Right cardiac atrium (tissue), 5 donors: Measurements from ENCODE around the gene MRPS18B. TPM values are rescaled to one million over a fixed set of nuclear protein-coding genes. Genes with fewer than 3 reads are reported as not detected.

Source experiments
- ATAC-seq, 2 donors: fragments of 200-7000 bp; cut with Tn5 transposase; one replicate each; pipeline versions ENCODE4 v1.8.0 to v1.9.1; 2020; ENCODE audit warnings: moderate library complexity in 2 of 2, mild to moderate bottlenecking in 1 of 2
- DNase-seq, 3 donors: peaks; one replicate each; pipeline ENCODE4 v3.0.0-alpha.2; 2020
- H3K27ac ChIP-seq: one replicate; pipeline ENCODE4 v1.5.1; 2013; ENCODE audit warnings: mild to moderate bottlenecking, low read length, control low read depth, moderate library complexity
- H3K27me3 ChIP-seq: one replicate; pipeline ENCODE4 v1.6.1; 2013; ENCODE audit not compliant: control insufficient read depth, insufficient read depth
- H3K4me1 ChIP-seq: one replicate; pipeline ENCODE4 v1.6.1; 2013; ENCODE audit warnings: low read length; ENCODE audit not compliant: control insufficient read depth, insufficient read depth
- H3K4me3 ChIP-seq: one replicate; pipeline ENCODE4 v1.5.1; 2013; ENCODE audit warnings: low read length, control low read depth
- H3K9me3 ChIP-seq: one replicate; pipeline ENCODE4 v1.6.1; 2013; ENCODE audit warnings: low read length; ENCODE audit not compliant: control insufficient read depth
- WGBS: extraction: QIAGEN DNeasy Blood & Tissue Kit; methylation state at CpG from one replicate; pipeline ENCODE4 v1.1.7; 2013; 5-methylcytosine and 5-hydroxymethylcytosine counted together
- intact Hi-C, 4 donors: fragments of 100-400 bp; cut with DNase I; formaldehyde crosslinking; loops; one replicate each; pipeline versions ENCODE4 v1.11.0 to v1.14.0; 2022 to 2023
- long read RNA-seq, 4 donors: library from polyadenylated mRNA; unstranded; transcript quantifications; one replicate each; pipeline ENCODE4 v2.0.0, GENCODE V29; 2020 to 2021
- polyA plus RNA-seq: library from polyadenylated mRNA; stranded (reverse); fragments of 200-250 nt; gene quantifications from one replicate; pipeline ENCODE4 v1.2.3, GENCODE V29; 2013
- total RNA-seq, 4 donors: library from RNA; stranded (reverse); fragmentation: NEBNext Ultra II Directional; extraction: Animal tissue kit (Norgen Biotek cat#: 25700); gene quantifications; one replicate each; pipeline ENCODE4 v1.2.1, GENCODE V29; 2021
- donor health status: healthy with polysubstance abuse.
- donor health status: DM: no; HTN: yes; CAD: no.
- donor health status: DM: no; HTN: no; CAD: no.
- donor health status: DM: no; HTN: yes; CAD: no; lungs with severe emphysema.
- donor health status: DM: yes; HTN: yes; CAD: no.

MRPS18B gene
- total RNA-seq: 10 to 100 TPM; 60.2 to 77.5 (median 72.0) TPM
- 97.6 TPM for polyA plus RNA-seq
- long read RNA-seq, donor 1, transcript MRPS18B-206 (7 exons, 1,532 nt): major isoform, 104 of 130 reads
- long read RNA-seq, donor 1, partial matches to known transcripts: 17 of 130 reads
- long read RNA-seq, donor 1, other reads (novel, unspliced or antisense): 7 of 130 reads
- long read RNA-seq, donor 2, transcript MRPS18B-206 (7 exons, 1,532 nt): major isoform, 57 of 65 reads
- long read RNA-seq, donor 2, partial matches to known transcripts: 0 of 65 reads
- long read RNA-seq, donor 2, other reads (novel, unspliced or antisense): 8 of 65 reads
- long read RNA-seq, donor 3, transcript MRPS18B-206 (7 exons, 1,532 nt): major isoform, 147 of 161 reads
- long read RNA-seq, donor 3, partial matches to known transcripts: 7 of 161 reads
- long read RNA-seq, donor 3, other reads (novel, unspliced or antisense): 7 of 161 reads
- long read RNA-seq, donor 4, transcript MRPS18B-206 (7 exons, 1,532 nt): major isoform, 70 of 78 reads
- long read RNA-seq, donor 4, partial matches to known transcripts: 7 of 78 reads
- long read RNA-seq, donor 4, other reads (novel, unspliced or antisense): 1 of 78 reads

GRCh38 chr6:30617565-30618269, at the start of gene MRPS18B:
TSS of gene MRPS18B (plus strand) at chr6:30617840. CDS start at chr6:30617866, 26 bp downstream.
- WGBS: under 1% methylated on average over 34 of the region's 34 CpGs
- H3K27ac ChIP-seq: peak within 1 kb of the TSS; percentile 99
- peaks cover 4% of the 10 kb centered on the region for H3K4me1 ChIP-seq
- DNase-seq (peak; percentile 99), ATAC-seq (peak; percentile 91 to 92)
- no peaks in the 10 kb centered on the region for H3K9me3 ChIP-seq
- intact Hi-C loops: no loop called here
- peak within 1 kb of the TSS; percentile 99 for H3K4me3 ChIP-seq
- H3K27me3 ChIP-seq: no peaks in the 10 kb centered on the region

- Histone ChIP-seq H3K27me3 (no peaks in the 10 kb centered on the region), H3K27ac (no peak overlapping the region), H3K9me3 (no peaks in the 10 kb centered on the region), H3K4me3 (no peak overlapping the region), H3K4me1 (peaks cover 7% of the 10 kb centered on the region)
- WGBS: 79% methylated on average over 3 of the region's 3 CpGs
- ATAC-seq (no peak), DNase-seq (no peak)
- intact Hi-C loops: no loop called here
Observed at GRCh38 chr6:30568245-30568644, 49.4 kb upstream of the MRPS18B start.

GRCh38 chr6:30570263-30570662, 47.4 kb upstream of the MRPS18B start:
- DNase-seq (no peak), ATAC-seq (no peak)
- Histone ChIP-seq H3K9me3 (no peaks in the 10 kb centered on the region), H3K27ac (no peak overlapping the region), H3K4me1 (peaks cover 7% of the 10 kb centered on the region), H3K4me3 (peak overlapping the region; percentile 68), H3K27me3 (no peaks in the 10 kb centered on the region)
- intact Hi-C loops: no loop called here
- 67% methylated on average over 1 of the region's 1 CpG for WGBS

GRCh38 chr6:30570740-30571074, 46.9 kb upstream of the MRPS18B start:
- Histone ChIP-seq H3K9me3 (no peaks in the 10 kb centered on the region), H3K4me3 (peak overlapping the region; percentile 68), H3K27ac (peak overlapping the region; percentile 86), H3K27me3 (no peaks in the 10 kb centered on the region), H3K4me1 (peaks cover 7% of the 10 kb centered on the region)
- intact Hi-C loops: no loop called here
- WGBS: 1% methylated on average over 18 of the region's 18 CpGs
- DNase-seq (no peak), ATAC-seq (peak; percentile 20 to 35)

- no peaks in the 10 kb centered on the region for H3K27me3 ChIP-seq
- peaks cover 7% of the 10 kb centered on the region for H3K4me1 ChIP-seq
- H3K27ac ChIP-seq: peak within 1 kb of the TSS; percentile 92
- DNase-seq (peak; percentile 99 to 100 (median 100)), ATAC-seq (peak; percentile 99)
- H3K9me3 ChIP-seq: no peaks in the 10 kb centered on the region
- under 1% methylated on average over 59 of the region's 59 CpGs for WGBS
- intact Hi-C loops: no loop called here
- peak within 1 kb of the TSS; percentile 68 for H3K4me3 ChIP-seq
Observed at GRCh38 chr6:30571075-30571761, 46.4 kb upstream of the MRPS18B start, which contains the start of gene ABCF1. TSS of gene ABCF1 (plus strand) at chr6:30571442. CDS start at chr6:30571488, 46 bp downstream.

- no peak for ATAC-seq
- intact Hi-C loops: no loop called here
- H3K27me3 ChIP-seq: no peaks in the 10 kb centered on the region
- peak overlapping the region; percentile 68 for H3K4me3 ChIP-seq
- 0% methylated on average over 8 of the region's 8 CpGs for WGBS
- DNase-seq: no peak
- H3K9me3 ChIP-seq: no peaks in the 10 kb centered on the region
- peaks cover 7% of the 10 kb centered on the region for H3K4me1 ChIP-seq
- H3K27ac ChIP-seq: peak overlapping the region; percentile 23
Observed at GRCh38 chr6:30571762-30572082, 45.9 kb upstream of the MRPS18B start.

GRCh38 chr6:30572148-30572547, 45.5 kb upstream of the MRPS18B start:
- H3K4me3 ChIP-seq: peak overlapping the region; percentile 68
- ATAC-seq: no peak
- no peak overlapping the region for H3K27ac ChIP-seq
- no peaks in the 10 kb centered on the region for H3K9me3 ChIP-seq
- H3K4me1 ChIP-seq: peaks cover 7% of the 10 kb centered on the region
- intact Hi-C loops: no loop called here
- no peaks in the 10 kb centered on the region for H3K27me3 ChIP-seq
- no peak for DNase-seq

- H3K4me1 ChIP-seq: peaks cover 7% of the 10 kb centered on the region
- intact Hi-C loops: no loop called here
Observed at GRCh38 chr6:30573113-30573512, 44.5 kb upstream of the MRPS18B start.

GRCh38 chr6:30578051-30578450, 39.6 kb upstream of the MRPS18B start:
- DNase-seq (no peak), ATAC-seq (no peak)
- no peak overlapping the region for H3K27ac ChIP-seq
- H3K27me3 ChIP-seq: no peaks in the 10 kb centered on the region
- H3K9me3 ChIP-seq: no peaks in the 10 kb centered on the region
- no peaks in the 10 kb centered on the region for H3K4me1 ChIP-seq
- H3K4me3 ChIP-seq: no peak overlapping the region
- WGBS: 97% methylated on average over 8 of the region's 8 CpGs
- intact Hi-C loops: no loop called here

More at GRCh38 chr6:30573113-30573512, 44.5 kb upstream of the MRPS18B start:
- no peak overlapping the region for H3K4me3 ChIP-seq
- no peaks in the 10 kb centered on the region for H3K27me3 ChIP-seq
- H3K9me3 ChIP-seq: no peaks in the 10 kb centered on the region
- 72% methylated on average over 4 of the region's 4 CpGs for WGBS
- no peak overlapping the region for H3K27ac ChIP-seq
- ATAC-seq: no peak
- no peak for DNase-seq

GRCh38 chr6:30583921-30584320, 33.7 kb upstream of the MRPS18B start:
- ATAC-seq: no peak
- intact Hi-C loops: no loop called here
- Histone ChIP-seq H3K4me3 (no peak overlapping the region), H3K9me3 (no peaks in the 10 kb centered on the region), H3K27me3 (no peaks in the 10 kb centered on the region), H3K27ac (no peak overlapping the region), H3K4me1 (no peaks in the 10 kb centered on the region)
- no peak for DNase-seq
- WGBS: 83% methylated on average over 5 of the region's 5 CpGs
